Esophagus (tissue), 2 donors: Measurements from ENCODE around the gene TGFBR1. TPM values are rescaled to one million over a fixed set of nuclear protein-coding genes. Genes with fewer than 3 reads are reported as not detected.

Experiments
- H3K27ac ChIP-seq, 2 donors: one replicate each; pipeline ENCODE4 v1.5.1; 2013; ENCODE audit warnings: low read depth in 2 of 2, mild to moderate bottlenecking in 2 of 2, inconsistent platforms in 1 of 2, low read length in 1 of 2, moderate library complexity in 1 of 2
- H3K27me3 ChIP-seq, 2 donors: one replicate each; pipeline ENCODE4 v1.6.1; 2013; ENCODE audit warnings: low read length in 2 of 2, control low read depth in 1 of 2, mild to moderate bottlenecking in 1 of 2; ENCODE audit not compliant: insufficient read depth in 2 of 2, control insufficient read depth in 1 of 2
- H3K36me3 ChIP-seq, 2 donors: one replicate each; pipeline ENCODE4 v1.6.1; 2013; ENCODE audit warnings: low read length in 1 of 2; ENCODE audit not compliant: control insufficient read depth in 2 of 2, insufficient read depth in 2 of 2
- H3K4me1 ChIP-seq, 2 donors: one replicate each; pipeline ENCODE4 v1.6.1; 2013; ENCODE audit warnings: low read length in 1 of 2; ENCODE audit not compliant: control insufficient read depth in 2 of 2, insufficient read depth in 2 of 2
- H3K4me3 ChIP-seq, 2 donors: one replicate each; pipeline ENCODE4 v1.5.1; 2013; ENCODE audit warnings: low read length in 2 of 2, mild to moderate bottlenecking in 2 of 2, low read depth in 1 of 2, moderate library complexity in 1 of 2
- H3K9me3 ChIP-seq, 2 donors: one replicate each; pipeline ENCODE4 v1.6.1; 2013; ENCODE audit warnings: mild to moderate bottlenecking in 2 of 2, low read depth in 1 of 2, low read length in 1 of 2, moderate library complexity in 1 of 2; ENCODE audit not compliant: control insufficient read depth in 2 of 2, insufficient read depth in 1 of 2
- WGBS, 2 donors: extraction: QIAGEN DNeasy Blood & Tissue Kit; methylation state at CpG; one replicate each; pipeline ENCODE4 v1.1.7; 2013; 5-methylcytosine and 5-hydroxymethylcytosine counted together
- polyA plus RNA-seq, 2 donors: library from polyadenylated mRNA; stranded (reverse); fragments of 200-250 nt; gene quantifications; one replicate each; pipeline ENCODE4 v1.2.3, GENCODE V29; 2013
- donor health status: healthy with polysubstance abuse.
- donor health status: Bipolar disorder and iron deficiency.

TGFBR1 gene
- polyA plus RNA-seq, 2 donors = 6.6 TPM

DNA sequence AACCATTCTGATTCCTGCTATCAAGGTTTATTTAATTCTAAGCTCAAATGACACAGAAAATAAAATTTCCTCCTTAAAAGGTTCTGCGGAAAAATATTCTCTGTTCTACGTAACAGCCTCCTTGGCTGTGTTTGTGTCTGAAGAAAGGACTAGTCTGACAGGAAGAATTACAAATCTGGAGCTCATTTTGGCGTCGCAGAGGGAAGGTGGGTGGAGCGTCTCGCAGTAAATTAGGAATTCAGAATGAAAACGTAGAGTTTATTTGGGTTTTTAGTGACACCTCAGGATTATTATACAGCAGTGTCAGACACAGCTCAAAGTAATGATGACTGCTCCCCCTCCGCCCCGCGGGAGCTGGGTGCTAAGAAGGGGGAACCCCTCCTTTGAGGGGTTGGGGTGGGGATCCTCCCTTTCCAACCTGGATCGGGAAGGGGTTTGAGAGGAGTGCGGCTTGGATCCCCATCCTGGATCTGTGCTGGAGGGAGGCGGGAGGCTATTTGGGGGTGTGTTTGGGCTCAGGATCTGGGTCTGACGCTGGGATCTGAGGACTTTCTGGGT lies 933 bp upstream of the TGFBR1 start:
- no peaks in the 10 kb centered on the region for H3K9me3 ChIP-seq
- H3K4me1 ChIP-seq = no peaks in the 10 kb centered on the region
- peak overlapping the region; percentile 88 to 94 for H3K4me3 ChIP-seq
- H3K36me3 ChIP-seq = no peaks in the 10 kb centered on the region
- H3K27ac ChIP-seq = peak overlapping the region; percentile 78 to 96
- H3K27me3 ChIP-seq = no peaks in the 10 kb centered on the region
- 7 to 13% methylated on average over 14 of the region's 14 CpGs for WGBS, 2 donors

GRCh38 chr9:99105152-99106043 lies 485 bp downstream of the TGFBR1 start:
- H3K36me3 ChIP-seq = no peaks in the 10 kb centered on the region
- no peaks in the 10 kb centered on the region for H3K9me3 ChIP-seq
- peak overlapping the region; percentile 88 to 94 for H3K4me3 ChIP-seq
- WGBS, 2 donors = 1% methylated on average over 87 to 118 of the region's 118 CpGs
- H3K27me3 ChIP-seq = no peaks in the 10 kb centered on the region
- H3K4me1 ChIP-seq = no peaks in the 10 kb centered on the region
- H3K27ac ChIP-seq = peak overlapping the region; percentile 78 to 94

DNA sequence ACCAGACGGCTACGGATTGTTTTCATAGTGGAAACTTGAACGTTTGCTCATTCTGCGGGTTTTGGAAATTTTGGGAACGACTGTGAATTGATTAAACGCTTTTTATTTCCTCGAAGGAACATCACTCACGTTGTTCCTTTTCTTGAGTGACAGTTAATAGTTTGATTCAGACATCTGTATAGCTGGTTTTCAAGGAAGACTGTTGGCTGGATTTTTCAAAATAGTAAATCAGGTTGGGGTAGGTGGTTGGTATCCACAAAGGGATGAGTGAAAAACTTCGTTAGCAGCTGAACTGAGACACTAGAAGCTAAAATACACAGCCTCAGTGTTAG lies 1.1 kb downstream of the TGFBR1 start:
- H3K4me3 ChIP-seq = peak overlapping the region; percentile 88 to 94
- WGBS, 2 donors = 1 to 2% methylated on average over 9 of the region's 9 CpGs
- H3K9me3 ChIP-seq = no peaks in the 10 kb centered on the region
- H3K27ac ChIP-seq = peak overlapping the region; percentile 78 to 94
- no peaks in the 10 kb centered on the region for H3K4me1 ChIP-seq
- H3K36me3 ChIP-seq = no peaks in the 10 kb centered on the region
- H3K27me3 ChIP-seq = no peaks in the 10 kb centered on the region

GRCh38 chr9:99107421-99107820 lies 2.5 kb downstream of the TGFBR1 start:
- peaks cover 0 to 3% of the 10 kb centered on the region in 2 donors for H3K4me1 ChIP-seq
- H3K27ac ChIP-seq = no peak overlapping the region
- H3K36me3 ChIP-seq = no peaks in the 10 kb centered on the region
- no peak overlapping the region for H3K4me3 ChIP-seq
- no peaks in the 10 kb centered on the region for H3K9me3 ChIP-seq
- 26 to 29% methylated on average over 3 of the region's 3 CpGs for WGBS, 2 donors
- H3K27me3 ChIP-seq = no peaks in the 10 kb centered on the region

DNA sequence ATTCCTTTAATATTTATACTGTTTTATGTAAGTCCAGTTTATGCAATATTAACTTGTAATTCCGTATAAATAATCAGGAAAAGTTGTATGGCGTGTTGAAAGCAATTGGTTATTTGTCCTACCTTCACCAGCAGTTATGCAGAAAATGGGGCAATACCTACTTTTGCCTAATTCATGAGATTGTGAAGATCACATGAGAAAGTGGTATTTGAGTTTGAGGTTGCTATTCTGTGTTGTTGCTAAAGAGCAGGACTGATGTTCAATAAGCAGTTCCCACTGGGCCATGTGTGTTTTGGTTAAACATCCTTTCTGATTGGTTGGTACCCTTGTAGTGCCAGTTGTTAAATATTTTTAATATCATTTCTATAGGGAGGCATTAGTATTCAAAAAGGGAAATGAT lies 3.2 kb downstream of the TGFBR1 start:
- Histone ChIP-seq H3K36me3 (no peaks in the 10 kb centered on the region), H3K27me3 (no peaks in the 10 kb centered on the region), H3K9me3 (no peaks in the 10 kb centered on the region), H3K4me1 (peaks cover 0 to 3% of the 10 kb centered on the region in 2 donors), H3K27ac (no peak overlapping the region), H3K4me3 (no peak overlapping the region)
- 88 to 90% methylated on average over 2 of the region's 2 CpGs for WGBS, 2 donors

DNA sequence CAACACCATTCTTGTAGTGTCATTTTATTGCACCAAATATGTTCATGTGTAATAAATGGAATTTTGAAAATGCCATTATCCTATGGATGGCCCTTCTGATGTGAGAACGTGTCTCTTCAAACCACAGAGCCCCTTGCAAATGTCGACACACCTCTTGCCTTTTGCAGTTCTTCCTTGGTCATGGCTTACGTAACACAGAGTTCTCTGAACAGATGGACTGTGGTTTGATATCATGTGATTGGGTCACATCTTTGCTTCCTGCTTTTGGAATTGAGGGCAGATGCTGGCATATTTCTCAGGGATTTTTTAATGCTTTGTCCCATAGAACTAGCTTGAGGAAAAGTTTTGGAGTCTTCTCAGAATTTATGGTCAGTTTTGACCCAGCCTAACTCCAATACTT lies 4.6 kb downstream of the TGFBR1 start:
- no peaks in the 10 kb centered on the region for H3K36me3 ChIP-seq
- peaks cover 0 to 3% of the 10 kb centered on the region in 2 donors for H3K4me1 ChIP-seq
- no peak overlapping the region for H3K4me3 ChIP-seq
- no peaks in the 10 kb centered on the region for H3K9me3 ChIP-seq
- 79 to 83% methylated on average over 3 of the region's 3 CpGs for WGBS, 2 donors
- H3K27ac ChIP-seq = no peak overlapping the region
- H3K27me3 ChIP-seq = no peaks in the 10 kb centered on the region

DNA sequence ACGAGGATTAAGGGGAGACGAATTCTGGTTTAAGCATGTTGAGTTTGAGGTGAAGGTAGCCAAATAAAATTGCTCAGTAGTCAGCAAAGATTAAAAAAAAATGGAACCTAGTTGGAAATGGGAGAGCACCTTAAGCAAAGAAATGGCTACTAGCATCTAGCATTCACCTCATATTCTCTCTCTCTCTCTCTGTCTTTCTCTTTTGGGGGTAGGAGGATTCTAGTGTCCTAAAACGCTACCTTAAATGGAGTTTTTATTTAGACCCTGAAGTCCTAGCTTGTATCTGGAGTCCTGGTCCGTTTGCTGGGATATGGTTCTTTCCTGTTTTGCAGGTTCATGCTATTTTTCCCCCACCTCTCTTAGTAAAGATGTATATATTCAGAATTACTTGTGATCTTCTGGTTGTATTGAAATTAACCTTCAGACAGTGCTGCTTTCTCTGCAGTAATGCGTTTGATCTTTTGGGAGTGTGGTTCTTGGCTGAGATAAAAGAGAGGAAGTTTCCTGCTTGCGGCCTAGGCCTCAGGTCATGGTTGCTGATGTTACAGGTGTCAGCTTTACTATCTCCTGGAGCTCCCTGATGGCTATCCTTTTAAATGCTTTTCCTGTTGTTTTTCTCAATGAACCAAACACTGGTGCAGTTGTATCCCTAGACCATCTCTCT lies 8.0 kb downstream of the TGFBR1 start:
- H3K4me3 ChIP-seq = no peak overlapping the region
- no peaks in the 10 kb centered on the region for H3K9me3 ChIP-seq
- H3K4me1 ChIP-seq = peaks cover 0 to 3% of the 10 kb centered on the region in 2 donors
- no peaks in the 10 kb centered on the region for H3K27me3 ChIP-seq
- H3K36me3 ChIP-seq = no peaks in the 10 kb centered on the region
- peak overlapping the region in 1 of 2 donors; percentile 1 for H3K27ac ChIP-seq
- WGBS, 2 donors = 41 to 57% methylated on average over 6 of the region's 6 CpGs

DNA sequence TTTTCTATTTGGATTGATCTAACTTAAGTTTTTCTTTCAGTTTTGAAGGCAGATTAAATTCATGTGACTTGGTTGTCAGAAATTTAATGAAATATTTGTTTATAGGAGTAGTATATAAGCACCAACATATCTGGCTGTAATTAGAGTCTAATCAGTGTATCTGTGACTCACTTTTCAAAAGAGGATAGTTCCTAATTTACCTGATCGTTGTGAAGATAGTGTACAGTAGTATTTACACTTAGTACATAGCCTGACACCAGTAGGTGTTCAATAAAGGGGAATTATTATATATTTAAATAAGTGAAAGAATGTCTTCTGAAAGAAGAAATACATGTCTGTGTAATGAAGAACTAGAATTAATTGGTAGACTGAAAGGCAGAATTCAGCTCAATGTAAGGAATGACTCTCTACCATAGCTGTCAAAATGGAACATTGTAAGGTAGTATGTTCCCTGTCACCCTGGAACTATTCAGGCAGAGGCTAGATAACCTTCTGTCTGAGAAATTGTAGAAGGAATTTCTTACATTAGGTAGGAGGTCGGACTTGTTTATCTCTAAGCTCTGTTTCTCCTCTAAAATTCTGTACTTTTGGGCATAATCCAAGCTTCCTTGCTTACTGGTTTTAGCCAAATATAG lies 8.6 kb downstream of the TGFBR1 start:
- Histone ChIP-seq H3K27ac (no peak overlapping the region), H3K4me3 (no peak overlapping the region), H3K36me3 (no peaks in the 10 kb centered on the region), H3K27me3 (no peaks in the 10 kb centered on the region), H3K9me3 (no peaks in the 10 kb centered on the region), H3K4me1 (peaks cover 0 to 3% of the 10 kb centered on the region in 2 donors)
- 63 to 75% methylated on average over 2 of the region's 2 CpGs for WGBS, 2 donors

- Histone ChIP-seq H3K9me3 (no peaks in the 10 kb centered on the region), H3K36me3 (no peaks in the 10 kb centered on the region), H3K4me3 (no peak overlapping the region), H3K4me1 (peaks cover 0 to 3% of the 10 kb centered on the region in 2 donors), H3K27me3 (no peaks in the 10 kb centered on the region), H3K27ac (no peak overlapping the region)
- 71 to 72% methylated on average over 3 of the region's 3 CpGs for WGBS, 2 donors
These were observed 9.1 kb downstream of the TGFBR1 start for GRCh38 chr9:99114049-99114440.
